GM19025 (cell line): ENCODE data around the gene BCKDK.
"Not testable (repeated sequence)": the region's sequence is repeated elsewhere in the genome, so short reads cannot be mapped to it uniquely, and the experiment has no call there.

Source experiments
- ATAC-seq: cut with Tn5 transposase; IDR thresholded peaks from one replicate; pipeline ENCODE4 v1.9.1; 2021; ENCODE audit warnings: mild to moderate bottlenecking, low read depth, moderate library complexity; ENCODE audit not compliant: unreplicated experiment

Gene BCKDK

DNA sequence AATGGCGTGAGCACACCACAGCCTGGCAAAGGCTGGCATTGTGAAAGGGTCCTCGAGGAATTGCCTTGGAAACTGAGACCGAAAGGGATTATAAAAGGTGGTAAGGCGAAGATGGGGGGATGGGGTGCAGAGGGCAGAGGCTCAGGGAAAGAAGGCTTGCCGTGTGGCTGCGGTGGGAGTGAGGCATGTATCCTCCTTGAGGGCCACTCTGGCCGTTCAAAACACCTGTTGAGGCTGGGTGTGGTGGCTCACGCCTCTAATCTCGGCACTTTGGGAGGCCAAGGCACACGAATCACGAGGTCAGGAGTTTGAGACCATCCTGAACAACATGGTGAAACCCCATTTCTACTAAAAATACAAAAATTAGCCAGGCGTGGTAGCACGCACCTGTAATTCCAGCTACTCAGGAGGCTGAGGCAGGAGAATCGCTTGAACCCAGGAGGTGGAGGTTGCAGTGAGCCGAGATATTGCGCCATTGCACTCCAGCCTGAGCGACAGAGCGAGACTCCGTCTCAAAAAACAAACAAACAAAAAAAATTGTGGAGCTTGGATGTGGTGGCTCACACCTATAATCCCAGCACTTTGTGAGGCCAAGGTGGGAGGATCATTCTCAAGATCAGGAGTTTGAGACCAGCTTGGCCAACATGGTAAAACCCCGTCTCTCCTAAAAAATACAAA, 28.8 kb downstream of the BCKDK start:
- not testable (repeated sequence) for ATAC-seq

DNA sequence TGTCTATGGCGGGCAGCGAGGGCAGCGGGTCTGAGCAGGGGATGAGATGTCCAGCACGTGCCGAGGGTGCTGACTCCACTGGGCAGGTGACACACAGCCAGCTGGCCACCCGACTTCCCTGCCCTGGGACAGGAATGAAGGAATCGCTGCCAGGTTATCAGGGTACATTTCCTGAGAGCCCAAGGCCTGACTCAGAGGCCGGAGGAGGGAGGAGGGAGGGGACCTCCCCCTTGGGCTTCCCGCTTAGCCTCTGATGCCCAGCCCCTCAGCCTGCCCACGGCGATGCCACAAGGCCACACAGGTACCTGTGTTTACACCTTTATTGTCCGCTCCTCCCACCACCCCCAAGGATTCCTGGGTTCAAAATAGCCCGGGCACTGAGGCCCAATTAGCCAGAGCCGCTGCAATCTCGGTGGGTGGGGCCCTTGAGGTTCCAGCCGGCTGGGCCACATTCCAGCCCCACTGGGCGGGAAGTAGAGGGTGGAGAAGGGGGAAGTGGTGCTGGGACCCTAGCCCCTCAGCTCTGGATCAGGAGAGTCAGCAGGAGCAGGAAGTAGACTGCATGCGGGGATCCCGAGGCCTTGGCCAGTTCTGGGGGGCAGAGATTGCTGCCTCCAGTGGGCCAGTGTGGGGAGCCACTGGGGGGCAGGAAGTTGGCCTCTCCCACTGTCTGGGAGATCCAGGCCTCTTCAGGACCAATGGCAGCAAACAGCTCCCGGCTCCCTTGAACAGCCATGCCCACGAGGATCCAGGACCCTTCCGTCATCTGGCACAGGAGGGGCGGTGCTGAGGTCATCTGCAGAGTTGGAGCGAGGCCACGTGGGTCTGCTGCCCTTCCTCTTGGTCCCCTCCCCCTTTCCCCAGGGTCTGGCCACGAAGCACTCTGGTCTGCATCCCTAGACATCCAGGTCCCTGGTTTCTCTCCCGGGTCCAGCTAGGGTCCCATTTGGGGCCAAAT, 30.7 kb downstream of the BCKDK start:
- no peak for ATAC-seq

DNA sequence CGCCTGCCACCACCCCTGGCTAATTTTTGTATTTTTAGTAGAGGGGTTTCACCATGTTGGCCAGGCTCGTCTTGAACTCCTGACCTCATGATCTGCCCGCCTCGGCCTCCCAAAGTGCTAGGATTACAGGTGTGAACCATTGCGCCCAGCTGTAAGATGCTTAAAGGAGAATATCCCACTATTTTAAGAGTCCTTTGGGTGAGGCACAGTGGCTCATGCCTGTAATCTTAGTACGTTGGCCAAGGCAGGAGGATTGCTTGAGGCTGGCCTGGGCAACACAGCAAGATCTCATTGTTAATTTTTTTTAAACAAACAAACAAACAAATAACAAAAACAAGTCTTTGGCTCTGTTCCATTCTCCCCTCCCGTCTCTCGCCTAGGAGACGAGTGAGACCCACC, 32.9 kb downstream of the BCKDK start:
- ATAC-seq, result not testable (repeated sequence)

DNA sequence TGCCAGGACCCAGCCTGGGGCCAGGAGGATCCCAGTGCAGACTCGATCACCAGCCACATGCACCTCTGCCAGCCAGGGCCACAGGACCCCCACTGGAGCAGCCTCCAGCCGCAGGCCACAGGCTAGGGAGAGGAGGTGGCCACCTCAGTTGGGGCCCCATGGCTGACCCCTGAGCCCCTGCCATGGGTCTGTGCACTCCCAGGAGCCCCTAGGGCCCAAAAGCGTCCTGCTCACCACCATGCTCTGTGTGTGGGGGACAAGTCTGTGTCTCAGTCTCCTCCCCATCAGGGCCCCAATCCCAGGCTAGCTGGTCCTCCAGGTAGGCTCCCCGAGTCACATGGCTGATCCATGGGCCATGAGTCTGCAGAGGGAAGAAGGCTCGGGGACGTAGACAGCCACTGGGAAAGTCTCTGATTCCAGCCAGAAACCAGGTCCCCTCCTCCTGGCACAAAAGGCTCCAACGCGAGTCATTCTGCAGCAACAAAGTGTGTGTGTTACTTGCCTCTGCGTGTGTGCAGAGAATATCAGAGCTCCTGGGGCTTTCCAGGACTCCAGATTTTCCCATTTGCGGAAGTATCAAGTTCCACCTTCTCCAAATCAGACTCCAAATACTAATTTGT, 33.4 kb downstream of the BCKDK start:
- ATAC-seq, result no peak

DNA sequence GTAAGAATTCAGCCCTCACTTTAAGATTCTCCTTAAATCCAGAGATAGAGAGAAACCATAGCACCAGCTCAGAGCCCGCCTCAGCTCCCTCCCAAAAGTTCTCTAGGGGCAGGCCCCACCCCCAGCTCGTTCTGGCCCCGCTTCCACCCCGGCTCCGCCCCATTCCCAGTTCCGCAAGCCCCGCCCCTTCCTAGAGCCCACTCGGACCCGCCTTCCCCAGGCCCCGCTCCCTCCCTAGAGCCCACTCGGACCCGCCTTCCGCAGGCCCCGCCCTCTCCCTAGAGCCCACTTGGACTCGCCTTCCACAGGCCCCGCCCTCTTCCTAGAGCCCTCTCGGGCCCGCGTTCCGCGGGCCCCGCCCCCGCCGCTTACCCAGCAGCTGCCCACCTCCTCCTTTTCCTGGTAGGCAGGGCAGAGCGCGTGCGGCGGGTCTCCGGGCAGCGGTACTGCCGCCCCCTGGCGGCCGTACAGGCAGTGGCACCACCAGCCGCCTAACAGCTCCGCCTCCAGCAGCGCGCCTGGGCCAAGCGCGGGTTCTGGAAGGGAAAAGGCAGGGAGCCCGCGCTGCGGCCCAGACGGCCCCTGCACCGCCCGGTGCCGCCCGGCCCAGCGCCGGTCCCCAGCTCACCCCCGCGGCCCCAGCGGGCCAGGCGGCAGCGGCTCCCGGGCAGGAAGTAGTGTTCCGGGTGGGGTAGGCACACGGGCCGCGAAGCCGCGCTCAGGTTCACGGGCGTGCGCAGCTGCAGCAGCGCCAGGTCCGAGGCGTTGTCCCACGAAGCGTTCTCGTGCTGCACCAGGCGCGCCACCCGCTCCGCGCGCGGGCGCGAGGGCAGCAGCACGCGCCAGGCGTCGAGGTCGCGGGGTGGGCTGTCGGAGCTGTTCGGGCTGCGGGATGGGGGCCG, 34.2 kb downstream of the BCKDK start:
- ATAC-seq, result peak; percentile 93

DNA sequence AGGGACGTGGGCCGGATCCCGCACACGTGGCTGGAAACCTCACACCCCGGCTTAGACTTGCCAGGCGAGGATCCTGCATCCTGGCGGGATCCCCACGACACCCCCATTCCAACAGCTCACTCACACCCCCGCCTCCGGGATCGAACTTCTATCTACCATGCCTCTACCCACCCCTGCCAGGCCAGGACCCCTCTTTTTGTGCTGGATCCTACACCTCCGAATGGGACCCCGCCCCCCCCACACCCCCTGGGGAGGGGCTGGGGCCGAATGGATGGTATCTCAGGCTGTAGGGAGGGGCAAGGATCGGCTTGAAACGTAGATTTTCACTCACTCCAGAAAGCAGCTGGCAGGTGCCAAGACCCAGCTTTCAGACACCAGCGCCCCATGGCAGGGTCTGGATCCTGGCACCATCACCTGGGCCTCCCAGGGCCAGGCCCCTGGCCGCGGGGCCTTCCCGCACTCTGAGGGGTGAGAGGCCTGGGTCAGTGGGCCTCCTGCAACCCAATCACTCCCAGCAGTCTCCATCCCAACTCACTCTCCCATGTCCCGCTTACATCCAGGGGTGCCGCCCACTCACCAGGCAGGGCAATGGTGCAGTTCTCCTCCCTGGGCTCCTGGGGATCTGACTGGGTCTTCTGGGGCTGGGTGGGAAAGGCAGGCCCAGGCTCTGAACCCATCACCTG, 35.0 kb downstream of the BCKDK start:
- no peak for ATAC-seq

DNA sequence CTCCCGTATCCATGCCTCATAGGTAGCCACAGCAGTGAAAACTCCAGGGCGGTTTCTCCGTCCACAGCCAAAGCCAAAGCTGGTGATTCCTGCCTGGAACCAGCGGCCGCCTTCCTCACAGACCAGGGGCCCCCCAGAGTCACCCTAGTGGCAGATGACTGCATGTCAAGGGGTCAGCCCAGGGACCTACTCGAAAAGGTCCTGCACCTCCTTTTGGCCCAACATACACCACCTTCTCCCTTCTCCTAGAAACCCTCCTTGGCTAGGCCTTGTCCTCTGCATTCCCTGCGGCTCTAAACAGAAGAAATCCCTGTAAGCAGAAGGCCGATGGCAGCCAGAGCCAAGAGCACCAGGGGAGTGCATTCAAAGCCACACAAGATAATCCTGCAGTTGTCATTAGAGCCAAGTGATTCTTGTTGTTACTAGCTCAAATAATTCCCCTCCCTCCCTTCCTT, 35.5 kb downstream of the BCKDK start:
- ATAC-seq, result no peak

DNA sequence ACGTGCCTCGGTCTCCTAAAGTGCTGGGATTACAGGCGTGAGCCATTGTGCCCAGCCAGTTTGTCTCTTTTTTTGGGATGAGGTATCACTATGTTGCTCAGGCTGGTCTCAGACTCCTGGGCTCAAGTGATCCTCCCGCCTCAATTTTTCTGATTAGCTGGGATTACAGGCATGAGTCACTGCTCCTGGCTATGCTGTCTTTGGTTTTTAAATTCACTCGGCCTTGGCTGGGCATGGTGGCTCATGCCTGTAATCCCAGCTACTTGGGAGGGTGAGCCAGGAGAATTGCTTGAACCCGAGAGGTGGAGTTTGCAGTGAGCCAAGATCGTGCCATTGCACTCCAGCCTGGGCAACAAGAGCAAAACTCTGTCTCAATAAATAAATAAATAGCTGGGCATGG, 36.2 kb downstream of the BCKDK start:
- ATAC-seq, result not testable (repeated sequence)

DNA sequence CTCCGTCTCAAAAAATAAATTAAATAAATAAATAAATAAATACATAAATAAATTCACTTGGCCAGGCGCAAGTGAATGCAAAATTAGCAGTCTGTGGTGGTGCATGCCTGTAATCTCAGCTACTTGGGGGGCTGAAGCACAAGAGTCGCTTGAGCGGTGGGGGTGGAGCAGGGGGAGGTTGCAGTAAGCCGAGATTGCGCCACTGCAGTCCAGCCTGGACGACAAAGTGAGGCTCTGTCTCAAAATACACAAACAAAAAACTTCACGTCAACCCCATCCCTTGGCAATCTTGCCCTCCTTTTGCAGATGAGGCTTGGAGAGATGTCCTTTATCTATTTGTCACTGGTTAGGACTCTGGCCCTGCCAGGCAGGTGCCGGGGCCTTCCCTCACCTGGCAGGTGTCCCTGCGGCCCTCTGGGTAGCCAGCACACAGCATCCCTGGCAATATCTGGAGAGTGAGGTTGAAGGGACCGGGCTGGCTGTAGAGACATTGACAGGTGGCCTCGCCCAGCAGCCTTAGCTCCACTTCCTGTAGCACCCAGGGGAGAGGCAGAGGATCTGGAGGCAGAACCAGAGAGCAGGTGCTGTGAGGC, 37.3 kb downstream of the BCKDK start:
- no peak for ATAC-seq

DNA sequence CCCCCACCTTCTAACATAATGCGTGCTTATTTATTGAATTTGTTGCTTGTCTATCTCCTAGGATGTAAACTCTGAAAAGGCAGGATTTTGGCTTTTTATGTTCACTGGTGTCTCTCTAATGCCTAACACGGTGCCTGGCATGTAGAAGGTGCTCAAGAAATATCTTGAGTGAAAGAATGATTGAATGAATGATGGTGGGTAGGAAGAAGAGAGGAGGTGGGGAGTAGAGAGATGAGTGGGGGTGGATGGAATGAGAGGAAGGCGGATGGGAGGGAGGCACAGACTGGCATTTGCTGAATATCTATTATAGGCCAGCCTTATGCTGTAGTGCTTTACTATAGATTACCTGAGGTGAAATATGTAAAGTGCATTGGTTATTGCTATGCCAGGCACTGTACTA, 39.4 kb downstream of the BCKDK start:
- ATAC-seq, result no peak

DNA sequence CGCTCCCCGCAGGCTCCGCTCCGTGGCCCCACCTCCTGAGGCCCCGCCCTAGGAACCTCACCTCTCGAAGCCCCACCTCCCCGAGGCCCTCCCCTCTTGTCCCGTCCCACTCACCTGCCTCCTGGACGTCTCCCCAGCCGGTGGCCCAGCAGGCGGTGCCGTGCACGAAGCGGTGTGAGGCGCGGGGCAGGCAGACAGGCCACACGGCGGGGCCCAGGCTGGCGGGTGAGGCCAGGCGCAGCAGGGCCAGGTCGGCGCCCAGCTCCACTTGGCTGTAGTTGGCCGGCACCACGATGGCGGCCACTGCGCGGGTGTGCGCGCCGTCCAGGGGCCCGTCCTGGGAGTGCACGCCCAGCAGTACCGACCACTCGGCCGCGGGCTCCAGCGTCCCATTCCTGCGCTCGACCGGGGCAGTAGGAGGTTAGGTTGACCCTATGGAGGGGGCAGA, 40.1 kb downstream of the BCKDK start:
- ATAC-seq, result no peak

DNA sequence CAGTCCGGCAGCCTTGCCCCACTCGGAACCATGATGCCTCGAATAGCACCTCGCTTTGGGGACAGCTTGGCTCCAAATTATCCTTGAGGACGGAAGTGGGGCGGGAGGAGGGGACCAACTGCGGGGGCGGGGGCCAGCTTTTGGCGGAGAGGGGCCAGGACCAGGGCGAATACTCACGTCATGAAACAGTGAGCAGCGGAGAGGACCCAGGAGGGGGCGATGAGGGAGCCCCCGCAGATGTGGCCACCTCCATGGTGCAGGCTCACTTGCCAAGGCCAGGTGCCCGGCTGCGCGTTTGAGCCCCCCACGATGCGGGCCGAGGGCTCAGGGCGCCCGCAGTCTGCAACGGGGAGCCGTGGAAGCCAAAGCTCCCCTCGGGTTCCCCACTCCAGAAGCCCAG, 40.7 kb downstream of the BCKDK start:
- ATAC-seq, result no peak

DNA sequence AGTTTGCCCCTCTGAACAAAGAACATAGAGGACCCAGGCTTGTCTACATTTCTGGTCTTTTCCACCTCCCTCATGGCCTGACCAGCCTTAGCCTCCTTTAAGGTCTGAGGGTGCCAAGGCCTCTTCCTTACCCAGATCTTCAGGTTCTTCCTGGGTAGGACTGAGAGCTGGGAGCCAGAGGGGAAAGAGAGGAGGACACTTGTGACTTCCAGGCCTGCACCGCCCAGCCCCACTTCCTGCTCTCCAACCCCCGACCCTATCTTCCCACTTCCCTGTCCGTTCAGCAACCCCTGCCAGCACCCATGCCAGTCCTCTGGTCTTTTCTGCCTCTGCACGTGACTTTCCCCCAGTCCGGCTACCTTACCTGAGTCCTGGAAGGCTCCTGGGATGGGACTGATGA, 41.1 kb downstream of the BCKDK start:
- ATAC-seq, result no peak

DNA sequence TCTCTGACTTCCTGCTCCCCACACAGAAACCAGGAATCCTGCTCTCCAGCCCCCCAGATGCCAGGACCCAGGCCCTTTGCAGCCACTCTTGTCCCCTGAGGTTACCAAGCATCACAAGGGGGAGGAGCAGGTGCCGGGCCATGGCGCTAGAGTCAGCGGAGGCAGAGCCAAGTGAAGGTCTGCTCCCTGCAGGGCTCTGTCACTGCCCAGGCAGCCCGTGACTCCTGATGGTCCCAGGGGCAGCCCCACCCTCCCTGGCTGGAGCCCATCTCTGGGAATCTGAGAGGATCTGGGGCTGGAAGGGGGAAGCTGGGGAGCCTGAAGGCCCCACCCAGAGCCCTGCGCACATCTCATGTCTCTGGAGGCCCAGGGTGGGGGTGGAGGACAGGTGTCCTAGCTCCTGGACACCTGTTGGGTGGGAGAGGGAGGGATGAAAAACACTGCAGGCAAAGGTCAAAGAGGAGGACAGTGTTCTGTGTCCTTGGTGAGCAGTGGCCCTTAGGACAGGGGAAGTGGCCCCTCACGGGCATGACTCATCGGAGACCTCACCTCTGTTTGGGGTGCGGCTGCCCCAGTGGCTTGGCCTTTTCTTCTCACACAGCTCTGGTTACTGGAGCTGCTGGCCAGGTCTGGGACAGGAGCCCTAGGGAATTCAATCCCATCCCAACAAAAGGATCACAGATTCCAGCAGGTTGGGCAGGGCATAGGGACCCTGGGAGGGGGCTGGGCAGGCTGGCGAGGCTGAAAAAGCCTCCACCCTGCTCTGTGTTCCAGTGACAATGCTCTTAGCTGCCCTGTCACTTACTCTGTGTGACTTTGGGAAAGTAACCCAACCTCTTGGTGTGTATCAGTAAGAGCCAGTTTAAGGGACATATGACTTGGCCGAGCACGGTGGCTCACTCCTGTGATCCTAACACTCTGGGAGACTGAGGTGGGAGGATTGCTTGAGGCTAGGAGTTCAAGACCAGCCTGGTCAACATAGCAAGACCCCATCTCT, 42.0 kb downstream of the BCKDK start, which contains the start of gene PRSS36:
Gene PRSS36 (minus strand): TSS at position 173 of the 997 bp plus-strand sequence. CDS start 31 bp downstream, at position 142.
- ATAC-seq, result no peak

DNA sequence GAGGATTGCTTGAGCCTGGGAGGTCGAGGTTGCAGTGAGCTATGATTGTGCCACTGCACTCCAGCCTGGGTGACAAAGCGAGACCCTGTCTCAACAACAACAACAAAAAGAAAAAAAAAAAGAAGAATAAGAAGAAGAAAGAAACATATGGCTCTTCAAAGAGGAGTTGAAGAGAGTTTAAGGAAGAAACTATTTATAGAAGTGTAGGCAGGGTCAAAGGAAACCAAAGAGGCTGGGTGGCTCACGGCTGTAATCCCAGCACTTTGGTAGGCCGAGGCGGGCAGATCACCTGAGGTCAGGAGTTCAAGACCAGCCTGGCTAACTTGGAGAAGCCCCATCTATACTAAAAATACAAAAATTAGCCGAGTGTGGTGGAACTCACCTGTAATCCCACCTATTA, 42.8 kb downstream of the BCKDK start:
- not testable (repeated sequence) for ATAC-seq

DNA sequence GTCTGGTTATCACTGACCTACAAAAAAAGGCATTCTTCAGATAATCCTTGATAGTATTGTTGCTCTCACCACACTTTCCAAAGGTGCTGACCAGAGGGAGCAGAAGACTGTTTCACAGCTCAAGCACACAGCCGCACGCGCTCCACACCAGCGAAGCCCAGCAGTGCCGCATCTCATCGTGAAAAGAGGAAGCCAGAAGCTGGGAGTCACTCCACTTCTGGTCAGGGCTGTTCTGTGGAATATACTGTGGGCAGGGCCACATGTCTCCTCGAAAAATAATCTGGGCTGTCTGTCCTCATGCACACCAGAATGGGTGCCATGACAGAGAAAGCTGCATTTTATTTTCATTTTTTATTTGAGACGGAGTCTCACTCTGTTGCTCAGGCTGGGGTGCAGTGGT, 49.0 kb downstream of the BCKDK start:
- ATAC-seq, result no peak
